ENCODE results near the gene MAST3.

MAST3 gene

DNA sequence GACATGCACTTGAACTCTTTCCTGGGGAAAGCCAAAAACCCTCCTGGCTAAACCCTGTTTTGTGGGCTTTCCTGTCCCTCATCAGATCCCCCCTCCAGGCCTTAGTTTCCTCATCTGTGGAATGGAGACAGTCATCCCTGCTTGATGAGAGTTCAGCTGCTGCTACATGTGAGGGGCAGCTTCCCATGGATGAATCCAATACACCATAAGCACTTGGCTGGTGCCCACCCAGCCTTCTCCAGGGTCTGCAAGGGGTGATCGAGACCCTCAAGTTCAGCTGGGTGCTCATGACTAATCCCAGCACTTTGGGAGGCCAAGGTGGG is 32.4 kb upstream of the MAST3 start:
- no peak overlapping the region for H3K4me3 ChIP-seq (ENCODE audit: low read depth, low read length)
- TF ChIP-seq, protein P1, sequence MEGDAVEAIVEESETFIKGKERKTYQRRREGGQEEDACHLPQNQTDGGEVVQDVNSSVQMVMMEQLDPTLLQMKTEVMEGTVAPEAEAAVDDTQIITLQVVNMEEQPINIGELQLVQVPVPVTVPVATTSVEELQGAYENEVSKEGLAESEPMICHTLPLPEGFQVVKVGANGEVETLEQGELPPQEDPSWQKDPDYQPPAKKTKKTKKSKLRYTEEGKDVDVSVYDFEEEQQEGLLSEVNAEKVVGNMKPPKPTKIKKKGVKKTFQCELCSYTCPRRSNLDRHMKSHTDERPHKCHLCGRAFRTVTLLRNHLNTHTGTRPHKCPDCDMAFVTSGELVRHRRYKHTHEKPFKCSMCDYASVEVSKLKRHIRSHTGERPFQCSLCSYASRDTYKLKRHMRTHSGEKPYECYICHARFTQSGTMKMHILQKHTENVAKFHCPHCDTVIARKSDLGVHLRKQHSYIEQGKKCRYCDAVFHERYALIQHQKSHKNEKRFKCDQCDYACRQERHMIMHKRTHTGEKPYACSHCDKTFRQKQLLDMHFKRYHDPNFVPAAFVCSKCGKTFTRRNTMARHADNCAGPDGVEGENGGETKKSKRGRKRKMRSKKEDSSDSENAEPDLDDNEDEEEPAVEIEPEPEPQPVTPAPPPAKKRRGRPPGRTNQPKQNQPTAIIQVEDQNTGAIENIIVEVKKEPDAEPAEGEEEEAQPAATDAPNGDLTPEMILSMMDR (IDR thresholded peaks at IDR 0.05; ENCODE audit: insufficient read depth, low read depth, low read length, missing control alignments), result no peak
- no peak for DNase-seq (ENCODE audit: low read depth)

DNA sequence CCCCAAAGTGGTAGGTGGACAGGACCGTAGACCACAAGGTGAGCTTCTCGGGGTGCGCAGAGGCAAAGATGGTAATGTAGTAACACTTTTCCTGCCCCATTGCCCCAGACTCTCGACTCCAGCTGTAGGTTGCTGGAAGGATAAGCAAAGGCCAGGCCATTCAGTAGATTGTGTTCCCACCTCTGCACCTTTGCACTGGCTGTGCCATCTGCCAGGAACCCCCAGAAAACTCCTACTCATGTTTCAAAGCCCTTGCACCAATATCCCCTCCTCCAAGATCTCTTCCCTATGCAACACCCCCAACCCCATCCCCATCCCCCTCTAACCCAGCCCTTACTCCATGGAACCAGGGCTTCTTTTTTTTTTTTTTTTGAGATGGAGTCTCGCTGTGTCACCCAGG is 29.2 kb upstream of the MAST3 start:
- TF ChIP-seq, protein P1 (IDR thresholded peaks at IDR 0.05; ENCODE audit: insufficient read depth, low read depth, low read length, missing control alignments), result no peak
- DNase-seq (ENCODE audit: low read depth), result no peak
- no peak overlapping the region for H3K4me3 ChIP-seq (ENCODE audit: low read depth, low read length)

DNA sequence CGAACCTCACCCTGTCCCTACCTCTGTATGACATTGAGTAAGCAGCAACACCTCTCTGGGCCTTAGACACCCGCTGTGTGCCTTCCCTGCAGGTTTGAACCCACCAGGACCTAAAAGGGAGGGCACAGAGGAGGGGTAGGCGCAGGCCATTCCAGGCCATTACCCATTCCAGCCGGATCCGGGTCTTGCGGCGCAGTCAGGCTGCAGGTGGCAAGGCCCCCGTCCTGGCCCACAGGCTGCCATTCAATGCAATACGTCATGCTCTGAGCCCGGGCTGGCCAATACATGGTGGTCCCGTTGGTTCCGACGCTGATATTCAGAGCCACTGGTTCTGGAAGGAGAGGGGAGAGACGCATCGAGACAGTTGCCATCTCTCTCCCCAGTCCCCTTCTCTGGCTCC is 28.2 kb upstream of the MAST3 start:
- no peak for DNase-seq (ENCODE audit: low read depth)
- TF ChIP-seq, protein P1 (IDR thresholded peaks at IDR 0.05; ENCODE audit: insufficient read depth, low read depth, low read length, missing control alignments), result no peak

DNA sequence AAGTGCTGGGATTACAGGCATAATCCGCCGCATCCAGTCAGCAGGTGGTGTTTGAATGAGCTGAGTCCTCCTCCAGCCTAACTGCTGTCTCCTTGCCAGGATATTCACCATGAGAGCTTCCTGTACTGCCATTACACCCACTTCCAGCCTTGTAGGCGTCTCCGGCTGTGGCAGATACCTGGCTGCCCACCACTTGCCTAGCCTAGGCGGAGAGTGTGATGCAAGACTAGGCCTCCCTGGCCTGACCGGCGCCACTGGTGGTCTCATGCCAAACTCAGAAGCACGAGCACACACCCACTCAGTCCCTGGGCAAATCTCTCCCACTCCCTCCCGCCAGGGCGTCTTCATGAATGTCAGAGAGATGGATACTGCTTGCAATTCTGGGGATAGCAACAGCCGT is 27.4 kb upstream of the MAST3 start:
- TF ChIP-seq, protein P1 (IDR thresholded peaks at IDR 0.05; ENCODE audit: insufficient read depth, low read depth, low read length, missing control alignments), result no peak
- no peak overlapping the region for H3K4me3 ChIP-seq (ENCODE audit: low read depth, low read length)
- no peak for DNase-seq (ENCODE audit: low read depth)

More for the DNA sequence above, 28.2 kb upstream of the MAST3 start:
- H3K4me3 ChIP-seq (ENCODE audit: low read depth, low read length), result no peak overlapping the region

DNA sequence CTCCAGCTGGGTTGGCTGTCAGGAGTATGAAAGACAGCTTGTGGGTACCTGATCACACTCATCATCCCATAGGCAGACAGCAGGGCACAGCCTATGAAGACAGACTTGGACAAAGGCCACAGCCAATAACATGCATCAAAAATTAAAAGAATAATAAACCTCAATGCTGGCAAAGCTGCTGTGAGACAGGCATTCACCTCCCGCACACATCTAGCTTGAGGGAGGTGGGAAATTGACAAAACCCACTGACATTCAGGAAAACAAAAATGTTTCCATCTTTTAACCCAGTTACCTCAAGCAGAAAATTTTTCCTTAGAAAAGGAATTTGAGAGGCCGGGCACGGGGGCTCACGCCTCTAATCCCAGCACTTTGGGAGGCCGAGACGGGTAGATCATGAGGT is 25.2 kb upstream of the MAST3 start:
- DNase-seq (ENCODE audit: low read depth), result no peak
- TF ChIP-seq, protein P1 (IDR thresholded peaks at IDR 0.05; ENCODE audit: insufficient read depth, low read depth, low read length, missing control alignments), result no peak
- H3K4me3 ChIP-seq (ENCODE audit: low read depth, low read length), result no peak overlapping the region

GRCh38 chr19:18073197-18073596 is 24.4 kb upstream of the MAST3 start:
- TF ChIP-seq, protein P1 (IDR thresholded peaks at IDR 0.05; ENCODE audit: insufficient read depth, low read depth, low read length, missing control alignments), result no peak
- no peak for DNase-seq (ENCODE audit: low read depth)

GRCh38 chr19:18074192-18074591 is 23.4 kb upstream of the MAST3 start:
- H3K4me3 ChIP-seq (ENCODE audit: low read depth, low read length), result no peak overlapping the region
- no peak for DNase-seq (ENCODE audit: low read depth)
- TF ChIP-seq, protein P1 (IDR thresholded peaks at IDR 0.05; ENCODE audit: insufficient read depth, low read depth, low read length, missing control alignments), result no peak

More at GRCh38 chr19:18073197-18073596, 24.4 kb upstream of the MAST3 start:
- H3K4me3 ChIP-seq (ENCODE audit: low read depth, low read length), result no peak overlapping the region

Measured in GM12865 (cell line).